ENCODE data around the gene F12.
"Not testable (repeated sequence)": the region's sequence is repeated elsewhere in the genome, so short reads cannot be mapped to it uniquely, and the experiment has no call there.

Gene F12

GRCh38 chr5:177385720-177386119 lies 23.6 kb downstream of the F12 start:
- no peak for DNase-seq

GRCh38 chr5:177384134-177384533 lies 25.2 kb downstream of the F12 start, which contains the start of gene SLC34A1:
TSS of gene SLC34A1 (plus strand) at chr5:177384434. CDS start at chr5:177385742, 1,308 bp downstream.
- no peak for DNase-seq

GRCh38 chr5:177383181-177383580 lies 26.2 kb downstream of the F12 start:
- DNase-seq: no peak

- DNase-seq: no peak
Measured at GRCh38 chr5:177382423-177383029, 26.8 kb downstream of the F12 start.

- no peak for DNase-seq
Measured at GRCh38 chr5:177380805-177381126, 28.6 kb downstream of the F12 start.

- DNase-seq: no peak
Measured at GRCh38 chr5:177378884-177379883, 30.2 kb downstream of the F12 start.

- no peak for DNase-seq
Measured at GRCh38 chr5:177377851-177378776, 31.2 kb downstream of the F12 start.

- DNase-seq: no peak
Measured at GRCh38 chr5:177376107-177376506, 33.3 kb downstream of the F12 start.

GRCh38 chr5:177375516-177375915 lies 33.8 kb downstream of the F12 start:
- not testable (repeated sequence) for DNase-seq

- DNase-seq: no peak
Measured at GRCh38 chr5:177374211-177374610, 35.2 kb downstream of the F12 start.

GRCh38 chr5:177373806-177374205 lies 35.6 kb downstream of the F12 start:
- no peak for DNase-seq

GRCh38 chr5:177372910-177373309 lies 36.5 kb downstream of the F12 start:
- DNase-seq: no peak

GRCh38 chr5:177372034-177372896 lies 37.1 kb downstream of the F12 start:
- DNase-seq: no peak

- no peak for DNase-seq
Measured at GRCh38 chr5:177371120-177372033, 38.0 kb downstream of the F12 start.

GRCh38 chr5:177370488-177371119 lies 38.8 kb downstream of the F12 start:
- DNase-seq: peak; percentile 76

- no peak for DNase-seq
Measured at GRCh38 chr5:177369645-177370440, 39.5 kb downstream of the F12 start.

GRCh38 chr5:177368869-177369644 lies 40.3 kb downstream of the F12 start:
- DNase-seq: no peak

GRCh38 chr5:177367981-177368868 lies 41.1 kb downstream of the F12 start:
- DNase-seq: no peak

All from NCI-H2029 (cell line).